Activated T-cell treated with anti-CD3 and anti-CD28 coated beads, Interleukin-2, amount 50 U/mL, for 72 hours (primary cell): ENCODE results near the gene PCGF2. TPM values are rescaled to one million over a fixed set of nuclear protein-coding genes. Genes with fewer than 3 reads are reported as not detected.

ENCODE experiments used
- ATAC-seq, 2 donors: fragments of 150-1000 bp; cut with Tn5 transposase; replicated peaks in 1 of 2; 2 replicates each; pipeline ENCODE4 v1.10.0; 2021; ENCODE audit warnings: moderate library complexity in 2 of 2, mild to moderate bottlenecking in 1 of 2
- DNase-seq, 2 donors: peaks; one replicate each; pipeline ENCODE4 v3.0.0; 2021 to 2022; ENCODE audit warnings: mixed read lengths in 1 of 2
- H3K27ac Mint-ChIP-seq: one replicate; pipeline ENCODE4 v1.8.0; 2022; ENCODE audit warnings: mild to moderate bottlenecking, moderate library complexity, mixed read lengths
- H3K27me3 Mint-ChIP-seq: one replicate; pipeline ENCODE4 v1.8.0; 2022; ENCODE audit warnings: low read depth, mixed read lengths
- H3K36me3 Mint-ChIP-seq, 2 donors: one replicate each; pipeline ENCODE4 v1.8.0; 2022; ENCODE audit warnings: mixed read lengths in 2 of 2, mild to moderate bottlenecking in 1 of 2; ENCODE audit not compliant: insufficient read depth in 2 of 2
- H3K4me1 Mint-ChIP-seq: one replicate; pipeline ENCODE4 v1.8.0; 2022; ENCODE audit warnings: low read depth, mixed read lengths
- H3K4me3 Mint-ChIP-seq, 2 donors: one replicate each; pipeline ENCODE4 v1.8.0; 2022; ENCODE audit warnings: mild to moderate bottlenecking in 2 of 2, mixed read lengths in 2 of 2, moderate library complexity in 2 of 2
- H3K9me3 Mint-ChIP-seq, 2 donors: one replicate each; pipeline ENCODE4 v1.8.0; 2022; ENCODE audit warnings: mixed read lengths in 2 of 2
- total RNA-seq, 2 donors: library from RNA; stranded (reverse); gene quantifications; one replicate each; pipeline ENCODE4 v1.2.3, GENCODE V29; 2022

The PCGF2 gene
- total RNA-seq, 2 donors from 2014 or later, result 2.7 to 7.7 TPM

DNA sequence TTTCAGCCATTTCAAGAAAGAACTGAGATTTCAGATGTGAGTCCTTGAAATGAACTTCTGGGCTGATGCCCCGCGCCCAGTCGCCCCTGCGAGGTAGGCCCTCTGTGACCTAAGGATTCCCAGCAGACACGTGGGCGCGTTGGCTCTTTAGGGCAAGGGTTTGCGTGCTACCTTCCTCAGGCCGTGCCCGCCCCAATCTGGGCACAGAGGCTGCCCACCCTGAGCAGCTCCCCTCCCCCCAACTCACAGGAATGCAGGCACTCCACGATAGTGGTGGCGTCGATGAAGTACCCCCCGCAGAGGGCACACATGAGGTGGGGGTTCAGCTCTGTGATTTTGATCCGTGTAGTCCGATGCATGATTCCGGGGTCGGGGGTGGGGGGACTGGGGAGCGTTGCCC is 8.1 kb downstream of the PCGF2 start:
- ATAC-seq (no peak), DNase-seq (no peak)
- no peak overlapping the region for H3K4me3 Mint-ChIP-seq
- peaks cover 9% of the 10 kb centered on the region for H3K4me1 Mint-ChIP-seq
- H3K9me3 Mint-ChIP-seq, result no peaks in the 10 kb centered on the region
- peaks cover 10% of the 10 kb centered on the region for H3K27me3 Mint-ChIP-seq
- H3K27ac Mint-ChIP-seq, result no peak overlapping the region
- H3K36me3 Mint-ChIP-seq, result no peaks in the 10 kb centered on the region

DNA sequence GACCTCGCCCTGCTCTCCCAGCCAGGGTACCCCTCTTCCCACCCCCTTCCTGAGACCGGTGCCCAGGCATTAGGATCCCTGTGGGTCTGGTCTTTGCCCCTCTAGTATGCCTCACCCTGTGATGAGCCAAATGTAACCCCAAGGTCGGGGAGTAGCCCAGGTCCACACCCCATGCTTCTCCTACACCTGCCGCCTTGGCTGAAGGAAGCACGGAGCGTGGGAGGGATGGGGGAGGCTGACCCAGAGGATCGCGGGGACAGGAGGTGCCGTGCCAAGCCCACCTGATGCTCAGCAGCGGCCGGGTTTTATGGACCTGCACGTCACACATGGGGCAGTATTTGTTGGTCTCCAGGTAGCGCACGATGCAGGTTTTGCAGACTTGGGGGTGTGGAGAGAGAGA is 8.8 kb downstream of the PCGF2 start:
- ATAC-seq, result no peak
- DNase-seq, result no peak
- H3K36me3 Mint-ChIP-seq, result no peaks in the 10 kb centered on the region
- H3K27ac Mint-ChIP-seq, result no peak overlapping the region
- H3K4me1 Mint-ChIP-seq, result peaks cover 15% of the 10 kb centered on the region
- H3K4me3 Mint-ChIP-seq, result no peak overlapping the region
- peaks cover 2% of the 10 kb centered on the region for H3K27me3 Mint-ChIP-seq
- no peaks in the 10 kb centered on the region for H3K9me3 Mint-ChIP-seq

DNA sequence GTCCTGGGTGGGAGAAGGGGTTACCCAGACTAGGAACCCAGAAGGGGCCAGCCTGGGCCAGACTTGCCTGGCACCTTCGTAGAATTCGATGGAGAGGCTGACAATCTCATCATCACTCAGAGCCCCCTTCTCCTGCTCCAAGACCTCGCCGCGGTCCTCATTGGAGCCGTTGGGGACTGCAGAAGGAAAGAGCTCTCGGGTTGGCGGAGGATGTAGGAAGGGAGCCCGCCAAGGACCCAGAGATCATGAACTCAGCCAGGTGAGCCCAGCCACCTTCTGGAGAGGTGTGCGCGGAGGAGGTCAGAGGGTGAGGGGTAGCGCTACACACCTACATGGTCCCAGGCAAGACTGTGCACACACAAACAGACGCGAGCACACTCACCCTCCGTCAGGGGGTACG is 9.4 kb downstream of the PCGF2 start:
- H3K4me3 Mint-ChIP-seq, result no peak overlapping the region
- H3K27ac Mint-ChIP-seq, result no peak overlapping the region
- H3K36me3 Mint-ChIP-seq, result no peaks in the 10 kb centered on the region
- ATAC-seq (no peak), DNase-seq (no peak)
- H3K9me3 Mint-ChIP-seq, result no peaks in the 10 kb centered on the region
- H3K27me3 Mint-ChIP-seq, result no peaks in the 10 kb centered on the region
- H3K4me1 Mint-ChIP-seq, result peaks cover 21% of the 10 kb centered on the region

DNA sequence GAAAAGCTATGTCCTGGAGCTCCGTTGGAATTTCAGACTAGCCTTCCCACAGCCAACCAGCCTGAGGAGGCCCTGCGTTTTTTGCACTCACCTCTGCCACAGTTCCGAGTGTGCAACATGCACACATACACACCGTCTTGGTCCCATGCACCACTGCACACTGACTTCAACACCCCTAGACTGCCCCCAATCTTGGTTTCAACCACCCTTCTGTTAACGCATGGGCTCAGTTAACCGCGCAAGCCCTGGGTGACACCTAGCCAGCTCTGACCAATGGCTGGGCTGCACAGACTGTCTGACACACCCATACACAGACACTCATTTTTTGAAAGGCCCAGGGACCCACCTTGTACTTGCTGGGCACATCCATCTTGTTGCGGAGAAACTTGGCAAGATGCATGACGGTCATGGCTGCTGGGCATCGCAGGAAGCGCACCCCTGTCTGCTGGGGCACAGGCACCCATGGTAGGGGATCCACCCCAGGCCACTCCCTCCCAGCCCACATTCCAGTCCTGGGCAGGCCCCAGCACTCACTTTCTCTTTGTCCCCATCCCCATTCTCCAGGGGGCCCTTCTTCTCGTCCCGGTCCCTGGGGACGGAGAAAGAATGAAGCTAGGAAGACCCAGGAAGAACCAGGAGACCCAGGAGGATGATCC is 10.0 kb downstream of the PCGF2 start:
- Mint-ChIP-seq H3K4me1 (peaks cover 27% of the 10 kb centered on the region), H3K9me3 (no peaks in the 10 kb centered on the region), H3K27ac (no peak overlapping the region), H3K4me3 (no peak overlapping the region), H3K27me3 (no peaks in the 10 kb centered on the region), H3K36me3 (no peaks in the 10 kb centered on the region)
- DNase-seq (no peak), ATAC-seq (no peak)

DNA sequence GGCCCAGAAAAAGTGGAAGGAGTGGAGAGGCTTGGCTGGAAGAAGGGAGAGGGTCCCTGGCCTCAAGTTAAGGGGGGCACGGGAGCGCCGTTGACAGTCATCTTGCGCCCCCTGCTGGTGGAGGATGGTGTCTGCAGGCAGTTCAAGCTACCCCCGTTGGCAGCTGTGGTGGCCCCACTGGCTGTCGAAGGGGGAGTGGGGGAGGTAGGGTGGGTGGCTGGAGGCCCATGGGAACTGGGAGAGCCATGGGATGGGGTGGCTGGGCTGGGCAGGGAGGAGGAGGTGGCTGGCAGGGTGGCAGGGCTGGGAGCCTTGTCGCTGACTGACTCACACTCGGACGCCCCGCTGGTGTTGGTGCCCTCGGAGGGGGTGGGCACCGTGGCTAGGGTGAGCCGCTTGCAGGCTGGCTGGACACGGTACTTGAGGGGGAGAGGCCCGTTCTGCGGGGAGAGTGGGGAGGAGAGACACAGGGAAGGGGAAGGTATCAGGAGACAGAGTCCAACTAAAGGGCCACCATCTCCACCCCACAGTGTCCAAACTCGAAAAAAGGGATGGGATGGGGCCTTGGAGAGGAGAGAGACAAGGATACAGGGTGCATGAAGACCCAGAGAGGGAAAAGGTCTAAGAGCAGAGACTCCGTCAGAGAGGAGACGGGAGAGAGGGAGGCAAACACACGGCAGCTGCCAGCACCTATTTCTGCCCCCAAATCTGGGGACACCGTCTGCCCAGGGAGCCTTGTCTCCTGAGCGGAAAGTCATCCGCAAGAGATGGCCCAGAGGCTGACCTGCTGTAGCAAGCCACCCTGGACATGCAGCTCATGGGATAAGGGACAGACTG is 12.8 kb downstream of the PCGF2 start:
- ATAC-seq (peak; percentile 24 to 27), DNase-seq (peak; percentile 73 to 78)
- Mint-ChIP-seq H3K27me3 (no peaks in the 10 kb centered on the region), H3K27ac (no peak overlapping the region), H3K4me1 (peaks cover 47% of the 10 kb centered on the region), H3K36me3 (peaks cover 1% of the 10 kb centered on the region in 2 donors), H3K9me3 (no peaks in the 10 kb centered on the region), H3K4me3 (no peak overlapping the region)

DNA sequence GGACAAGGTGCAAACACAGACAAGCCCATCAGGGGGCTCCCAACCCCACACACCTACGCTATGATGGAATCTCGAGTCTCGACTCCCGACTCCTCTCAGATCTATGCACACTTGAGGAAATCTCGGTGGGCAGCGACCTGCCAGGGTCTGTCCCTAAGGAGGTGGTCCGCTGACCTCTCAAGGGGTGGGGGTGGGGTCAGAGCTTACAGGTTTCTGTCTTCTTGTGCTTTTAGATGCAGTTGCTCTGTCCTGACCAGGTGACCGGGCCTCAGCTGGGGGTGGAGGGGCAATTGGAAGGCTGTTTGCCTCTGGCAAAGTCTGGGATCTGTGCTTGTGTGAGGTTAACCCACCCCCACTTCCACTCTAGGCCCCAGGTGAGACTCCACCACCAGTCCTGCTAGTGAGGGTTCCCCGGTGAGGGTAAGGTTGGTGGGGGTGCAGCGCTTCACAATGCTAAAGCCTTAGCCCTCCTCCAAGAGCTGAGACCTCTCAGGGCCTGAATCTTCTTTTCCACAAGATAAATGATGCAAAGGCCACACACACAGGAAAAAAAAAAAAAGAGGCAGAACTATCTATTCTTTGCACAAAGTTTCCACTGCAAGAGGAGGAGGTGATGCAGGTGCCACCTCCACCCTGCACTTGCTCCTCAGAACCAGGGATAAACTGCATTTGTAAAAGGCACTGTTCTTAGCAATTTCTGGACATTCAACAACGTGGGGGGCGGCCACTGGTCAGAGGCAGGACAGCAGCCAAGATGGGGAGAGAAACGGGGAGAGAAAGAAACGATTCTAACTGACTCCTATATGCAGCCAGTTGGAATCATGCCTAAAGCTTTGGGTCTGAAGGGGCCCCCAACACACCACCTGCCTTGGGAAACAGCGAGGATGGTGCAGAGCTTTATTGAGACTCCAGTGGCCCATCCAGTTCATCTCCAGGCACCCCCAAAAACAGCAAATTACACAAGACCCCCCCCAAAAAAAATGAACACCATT is 13.9 kb downstream of the PCGF2 start:
- no peaks in the 10 kb centered on the region for H3K9me3 Mint-ChIP-seq
- peak in 1 of 2 donors; percentile 16 for ATAC-seq
- peak overlapping the region; percentile 43 to 50 for H3K4me3 Mint-ChIP-seq

DNA sequence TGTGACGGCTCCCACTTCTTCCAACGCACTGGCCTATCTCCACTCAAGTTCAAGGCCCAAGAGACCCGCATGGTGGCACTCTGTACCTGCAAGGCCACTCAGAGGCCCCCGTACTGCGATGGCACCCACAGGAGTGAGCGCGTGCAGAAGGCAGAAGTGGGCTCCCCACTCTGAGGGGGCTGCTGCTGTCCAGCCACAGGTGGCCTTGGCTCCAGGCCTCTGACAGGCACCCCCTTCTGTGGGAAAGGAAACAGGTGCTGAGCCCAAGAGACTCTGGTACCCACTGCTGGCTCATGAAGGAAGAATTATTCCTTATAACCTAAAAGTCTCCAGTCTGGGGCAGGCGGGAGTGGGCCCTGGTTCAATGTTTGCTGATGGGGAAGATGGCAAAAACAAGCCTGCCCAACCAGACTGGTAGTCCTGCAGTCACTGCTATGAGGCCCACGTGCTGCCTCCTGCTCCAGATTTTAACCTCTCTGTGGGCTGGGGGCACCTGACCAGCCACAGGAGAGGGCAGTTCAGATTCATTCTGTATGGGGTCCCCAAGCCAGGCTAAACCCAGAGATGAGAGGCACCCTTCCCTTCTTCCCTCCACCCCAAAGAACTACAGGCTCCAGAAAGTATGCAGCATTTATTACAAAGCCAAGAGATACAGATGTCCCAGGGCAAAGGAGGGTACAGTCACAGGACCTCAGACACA is 14.7 kb downstream of the PCGF2 start:
- no peak for DNase-seq
- Mint-ChIP-seq H3K4me3 (peak overlapping the region; percentile 43 to 50), H3K36me3 (peaks cover 1% of the 10 kb centered on the region in 2 donors), H3K27me3 (no peaks in the 10 kb centered on the region), H3K4me1 (peaks cover 59% of the 10 kb centered on the region), H3K9me3 (no peaks in the 10 kb centered on the region), H3K27ac (peak overlapping the region; percentile 62)
- ATAC-seq, result no peak

More for the DNA sequence above, 13.9 kb downstream of the PCGF2 start:
- Mint-ChIP-seq H3K36me3 (peaks cover 1% of the 10 kb centered on the region in 2 donors), H3K27ac (no peak overlapping the region), H3K27me3 (no peaks in the 10 kb centered on the region), H3K4me1 (peaks cover 51% of the 10 kb centered on the region)
- DNase-seq, result peak in 1 of 2 donors; percentile 46

DNA sequence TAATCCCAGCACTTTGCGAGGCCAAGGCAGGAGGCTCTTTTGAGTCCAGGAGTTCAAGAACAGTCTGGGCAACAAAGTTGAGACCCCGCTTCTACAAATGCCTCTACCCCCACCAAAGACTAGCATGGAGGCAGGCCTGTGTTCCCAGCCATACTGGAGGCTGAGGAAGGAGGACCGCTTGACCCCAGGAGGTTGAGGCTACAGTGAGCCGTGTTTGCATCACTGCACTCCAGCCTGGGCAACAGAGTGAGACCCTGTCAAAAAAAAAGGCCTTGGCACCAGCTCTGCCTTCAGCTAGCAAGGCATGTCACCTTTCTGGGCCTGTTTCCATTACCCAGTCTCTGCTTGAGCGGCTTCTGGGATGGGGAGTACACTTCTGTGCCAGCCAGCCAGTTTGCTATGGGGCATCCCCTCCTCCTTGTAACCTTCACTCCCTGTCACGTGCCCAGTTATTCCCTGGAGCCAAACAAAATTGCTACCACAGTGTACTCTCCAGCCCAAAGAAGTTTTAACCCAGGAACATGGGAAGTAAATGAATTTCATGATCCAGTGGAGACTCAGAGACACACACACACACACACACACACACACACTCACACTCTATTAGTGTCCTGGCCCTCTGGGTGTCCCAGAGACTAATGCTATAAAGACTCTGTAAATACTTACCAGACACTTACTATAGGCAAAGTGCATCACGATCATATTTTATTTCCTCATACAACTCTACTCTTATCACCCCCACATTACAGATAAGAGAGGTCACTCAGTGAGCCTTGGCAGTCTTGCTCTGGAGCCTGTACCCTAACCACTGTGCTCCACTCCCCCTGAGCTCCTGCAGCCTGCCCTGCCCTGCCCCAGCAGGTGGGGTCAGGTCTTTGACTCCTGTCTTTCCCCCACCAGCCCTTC is 15.5 kb downstream of the PCGF2 start:
- Mint-ChIP-seq H3K4me1 (peaks cover 67% of the 10 kb centered on the region), H3K9me3 (peaks cover 0 to 3% of the 10 kb centered on the region in 2 donors), H3K36me3 (peaks cover 4% of the 10 kb centered on the region in 2 donors), H3K27ac (peak overlapping the region; percentile 62), H3K27me3 (no peaks in the 10 kb centered on the region), H3K4me3 (peak overlapping the region; percentile 91 to 100)
- ATAC-seq, result no peak
- DNase-seq, result no peak

DNA sequence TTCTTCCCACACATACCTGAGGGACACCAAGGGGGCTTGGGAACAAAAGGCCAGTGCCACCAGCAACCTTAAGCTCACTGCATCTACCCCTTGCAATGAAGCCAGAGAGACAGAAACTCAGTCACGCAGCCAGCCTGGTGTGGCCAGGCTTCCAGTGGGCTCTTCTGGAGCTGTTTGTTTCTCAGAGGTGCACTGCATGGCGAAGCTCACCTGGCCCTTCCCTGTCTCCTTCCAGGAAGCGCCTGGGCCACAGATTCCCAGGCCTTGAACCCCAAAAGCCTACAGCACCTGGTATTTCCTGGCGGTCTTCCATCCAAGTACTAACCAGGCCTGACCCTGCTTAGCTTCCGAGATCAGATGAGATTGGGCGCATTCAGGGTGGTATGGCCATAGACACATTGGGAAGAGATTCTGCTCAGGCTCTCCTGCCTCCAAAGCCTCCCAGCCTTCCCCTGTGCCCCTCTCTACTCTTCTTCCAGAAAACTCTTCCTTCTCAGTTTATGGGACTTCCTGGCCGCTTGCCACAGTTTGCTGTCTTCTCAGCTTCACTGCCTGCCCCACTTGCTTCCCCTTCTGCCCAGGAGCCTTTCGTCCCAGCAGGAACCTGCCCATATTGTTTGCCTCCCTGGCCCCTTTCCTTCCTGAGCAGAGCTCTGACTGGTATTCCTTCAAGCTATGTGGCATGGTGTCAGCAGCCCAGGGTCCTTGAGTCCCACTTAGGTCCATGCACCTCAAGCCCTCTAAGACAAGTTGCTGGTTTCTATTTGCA is 16.4 kb downstream of the PCGF2 start:
- DNase-seq (no peak), ATAC-seq (no peak)
- Mint-ChIP-seq H3K4me1 (peaks cover 77% of the 10 kb centered on the region), H3K27ac (peak overlapping the region; percentile 20), H3K4me3 (peak overlapping the region; percentile 91 to 100), H3K9me3 (peaks cover 0 to 3% of the 10 kb centered on the region in 2 donors), H3K27me3 (no peaks in the 10 kb centered on the region), H3K36me3 (peaks cover 4 to 6% of the 10 kb centered on the region in 2 donors)

DNA sequence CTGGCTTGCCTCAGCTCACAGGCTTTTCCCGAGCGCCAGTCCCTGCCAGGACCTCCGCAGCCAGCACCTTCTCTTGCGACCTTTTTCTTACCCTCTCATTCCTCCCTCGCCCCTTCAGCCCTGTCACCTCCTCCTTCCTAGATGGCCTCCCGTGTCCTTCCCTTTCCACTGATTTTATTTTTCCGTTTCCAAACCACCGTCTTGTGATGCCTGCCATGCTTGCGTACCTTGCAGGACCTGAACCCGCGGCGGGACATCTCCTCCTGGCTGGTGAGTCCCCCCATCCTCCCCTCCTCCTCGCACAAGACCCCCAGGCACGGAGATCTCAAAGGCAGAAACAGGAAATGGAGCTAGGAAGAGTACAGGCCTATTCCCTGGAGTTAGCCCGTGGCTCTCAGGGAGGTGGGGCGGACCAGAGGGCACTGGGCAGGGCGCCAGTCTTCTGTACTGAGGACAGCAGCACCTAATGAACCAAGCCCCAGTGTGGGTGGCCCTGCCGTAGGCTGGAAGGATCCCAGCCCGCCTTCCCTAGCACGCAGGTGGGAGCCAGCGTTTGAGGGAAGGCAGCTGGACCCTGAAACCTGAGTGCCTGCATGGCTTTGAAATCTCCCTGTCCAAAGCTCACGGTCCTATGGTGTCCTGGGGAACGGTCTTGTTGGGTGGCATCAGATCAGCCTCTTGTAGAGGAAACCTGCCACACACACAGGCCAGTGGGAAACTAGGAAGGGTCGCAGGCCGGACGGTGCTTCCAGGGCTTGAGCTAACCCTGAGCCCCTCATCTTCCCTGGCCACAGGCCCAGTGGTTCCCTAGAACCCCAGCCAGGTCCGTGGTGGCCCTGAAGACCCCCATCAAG is 17.4 kb downstream of the PCGF2 start:
- ATAC-seq (no peak), DNase-seq (peak in 1 of 2 donors; percentile 40)
- H3K36me3 Mint-ChIP-seq, result peaks cover 6% of the 10 kb centered on the region in 2 donors
- peak overlapping the region; percentile 91 to 100 for H3K4me3 Mint-ChIP-seq
- no peaks in the 10 kb centered on the region for H3K27me3 Mint-ChIP-seq
- peak overlapping the region; percentile 26 for H3K27ac Mint-ChIP-seq
- peaks cover 86% of the 10 kb centered on the region for H3K4me1 Mint-ChIP-seq
- H3K9me3 Mint-ChIP-seq, result peaks cover 0 to 3% of the 10 kb centered on the region in 2 donors
